Measurements from ENCODE around the gene TSC22D1. TPM values are rescaled to one million over a fixed set of nuclear protein-coding genes. Genes with fewer than 3 reads are reported as not detected.

The TSC22D1 gene
- total RNA-seq, 4 donors from 2014 or later, result 70.1 to 194 (median 152) TPM

- H3K36me3 ChIP-seq, result no peaks in the 10 kb centered on the region
Measured at GRCh38 chr13:44382635-44383145, 193.4 kb downstream of the TSC22D1 start.

More at GRCh38 chr13:44382635-44383145, 193.4 kb downstream of the TSC22D1 start:
- no peak overlapping the region for H3K4me3 ChIP-seq
- TF ChIP-seq CTCF (IDR thresholded peaks at IDR 0.05) (peak in 1 of 6 experiments; percentile 5), POLR2A (IDR thresholded peaks at IDR 0.05) (no peak)
- H3K27ac ChIP-seq, result peak overlapping the region in 2 of 4 donors; percentile 16 to 22
- peaks cover 0 to 15% (median 0%) of the 10 kb centered on the region in 4 donors for H3K4me1 ChIP-seq
- no peaks in the 10 kb centered on the region for H3K27me3 ChIP-seq
- no peaks in the 10 kb centered on the region for H3K9me3 ChIP-seq
- no peak for DNase-seq

Other genes with a start within 250 kb of the TSC22D1 start
- 10 to 100 TPM in 1 of 4 donors, 1 to 10 TPM in 3; 3.2 to 12.4 (median 3.5) TPM for gene SERP2, start 202.5 kb downstream of the TSC22D1 start, total RNA-seq

Measured in Peyer's patch (tissue), 4 donors.